ENCODE data around the gene FOXK1. TPM values are rescaled to one million over a fixed set of nuclear protein-coding genes. Genes with fewer than 3 reads are reported as not detected.

The FOXK1 gene
- total and polyA plus RNA-seq, 12 donors = 4.8 to 63.1 (median 36.1) TPM

- H3K4me3 ChIP-seq = peak overlapping the region in 1 of 4 donors; percentile 20
- intact Hi-C loops (cut with DNase I) = loop anchor here (5.0 kb wide), 2 partner anchors 64 to 104 kb away; partner anchors contain the start of gene FOXK1 (in 1 of the 2)
- H3K27me3 ChIP-seq = no peaks in the 10 kb centered on the region
- WGBS, 4 donors = 39 to 45% (median 41%) methylated on average over 12 of the region's 12 CpGs
- peak in 1 of 2 donors; percentile 32 for TF ChIP-seq POLR2A (IDR thresholded peaks at IDR 0.05)
- no peak for TF ChIP-seq CTCF (IDR thresholded peaks at IDR 0.05)
- H3K4me1 ChIP-seq (replicated peaks in 1 of 2) = peaks cover 23 to 50% of the 10 kb centered on the region in 2 donors
- peaks cover 0 to 19% of the 10 kb centered on the region in 2 donors for H3K36me3 ChIP-seq (replicated peaks in 1 of 2)
- peak in 5 of 7 donors; percentile 56 to 76 (median 64) for DNase-seq
- H3K9me3 ChIP-seq (replicated peaks in 1 of 3) = no peaks in the 10 kb centered on the region
- H3K27ac ChIP-seq = peak overlapping the region; percentile 27 to 92 (median 88)
Observed at GRCh38 chr7:4745971-4746919, 64.2 kb downstream of the FOXK1 start.

GRCh38 chr7:4747013-4747412, 64.9 kb downstream of the FOXK1 start:
- no peak for TF ChIP-seq CTCF (IDR thresholded peaks at IDR 0.05)
- no peak for TF ChIP-seq POLR2A (IDR thresholded peaks at IDR 0.05)
- WGBS, 4 donors = 78 to 86% (median 83%) methylated on average over 18 to 22 of the region's 22 CpGs
- intact Hi-C loops (cut with DNase I) = loop anchor here (5.0 kb wide), 2 partner anchors 65 to 105 kb away; partner anchors contain the start of gene FOXK1 (in 1 of the 2)

GRCh38 chr7:4747746-4748145, 65.7 kb downstream of the FOXK1 start:
- WGBS, 4 donors = 82 to 84% (median 83%) methylated on average over 11 of the region's 11 CpGs
- Histone ChIP-seq H3K9me3 (replicated peaks in 1 of 3) (no peaks in the 10 kb centered on the region), H3K36me3 (replicated peaks in 1 of 2) (peaks cover 0 to 4% of the 10 kb centered on the region in 2 donors), H3K27ac (peak overlapping the region in 3 of 5 donors; percentile 32 to 92 (median 88)), H3K4me3 (no peak overlapping the region), H3K4me1 (replicated peaks in 1 of 2) (peaks cover 23 to 50% of the 10 kb centered on the region in 2 donors), H3K27me3 (no peaks in the 10 kb centered on the region)
- TF ChIP-seq CTCF (IDR thresholded peaks at IDR 0.05) = no peak
- TF ChIP-seq POLR2A (IDR thresholded peaks at IDR 0.05) = no peak
- intact Hi-C loops (cut with DNase I) = loop anchor here (5.0 kb wide), 2 partner anchors 65 to 105 kb away; partner anchors contain the start of gene FOXK1 (in 1 of the 2)
- DNase-seq = no peak

More at GRCh38 chr7:4747013-4747412, 64.9 kb downstream of the FOXK1 start:
- Histone ChIP-seq H3K27me3 (no peaks in the 10 kb centered on the region), H3K27ac (peak overlapping the region; percentile 27 to 92 (median 88)), H3K4me3 (no peak overlapping the region), H3K4me1 (replicated peaks in 1 of 2) (peaks cover 23 to 50% of the 10 kb centered on the region in 2 donors), H3K9me3 (replicated peaks in 1 of 3) (no peaks in the 10 kb centered on the region), H3K36me3 (replicated peaks in 1 of 2) (peaks cover 0 to 12% of the 10 kb centered on the region in 2 donors)
- no peak for DNase-seq

- 67 to 76% (median 72%) methylated on average over 10 of the region's 10 CpGs for WGBS, 4 donors
- intact Hi-C loops (cut with DNase I) = loop anchor here (5.0 kb wide), 2 partner anchors 66 to 106 kb away; partner anchors contain the start of gene FOXK1 (in 1 of the 2)
- peak overlapping the region in 3 of 5 donors; percentile 32 to 92 (median 88) for H3K27ac ChIP-seq
- TF ChIP-seq CTCF (IDR thresholded peaks at IDR 0.05) = no peak
- no peak overlapping the region for H3K4me3 ChIP-seq
- no peaks in the 10 kb centered on the region for H3K9me3 ChIP-seq (replicated peaks in 1 of 3)
- no peaks in the 10 kb centered on the region for H3K36me3 ChIP-seq (replicated peaks in 1 of 2)
- no peaks in the 10 kb centered on the region for H3K27me3 ChIP-seq
- no peak for DNase-seq
- H3K4me1 ChIP-seq (replicated peaks in 1 of 2) = peaks cover 23 to 50% of the 10 kb centered on the region in 2 donors
Observed at GRCh38 chr7:4748231-4748681, 66.2 kb downstream of the FOXK1 start.

All from adrenal gland (tissue), 12 donors.